Nephron (organoid): ENCODE results near the gene CDC14B.
A peak's percentile ranks its signal among the peaks of the same experiment; 100 is the strongest.

ENCODE experiments used
- H3K27ac Mint-ChIP-seq, 3 experiments: 2 replicates each; pipeline ENCODE4 v1.8.0; 2020; ENCODE audit warnings: mixed read lengths in 3 of 3, mild to moderate bottlenecking in 2 of 3, moderate library complexity in 1 of 3
- H3K27me3 Mint-ChIP-seq: 2 replicates; pipeline ENCODE4 v1.8.0; 2021; ENCODE audit warnings: low read depth, mild to moderate bottlenecking, moderate library complexity, mixed read lengths
- H3K36me3 Mint-ChIP-seq: 2 replicates; pipeline ENCODE4 v1.8.0; 2020; ENCODE audit warnings: low read depth, mixed read lengths
- H3K4me1 Mint-ChIP-seq: 2 replicates; pipeline ENCODE4 v1.8.0; 2020; ENCODE audit warnings: mixed read lengths
- H3K4me3 Mint-ChIP-seq, 3 experiments: 2 replicates each; pipeline ENCODE4 v1.8.0; 2020; ENCODE audit warnings: mild to moderate bottlenecking in 3 of 3, mixed read lengths in 3 of 3, moderate library complexity in 2 of 3
- H3K9me3 Mint-ChIP-seq: 2 replicates; pipeline ENCODE4 v1.8.0; 2020; ENCODE audit warnings: mixed read lengths
- CTCF ChIP-seq, 3 experiments: fragments of 200-600 bp; sonication (generic); IDR thresholded peaks; one replicate each; pipeline ENCODE4 v1.5.0; 2021; ENCODE audit warnings: antibody characterized with exemption in 3 of 3; ENCODE audit not compliant: unreplicated experiment in 3 of 3

The CDC14B gene

GRCh38 chr9:96663506-96664120 is 44.0 kb upstream of the CDC14B start:
- TF ChIP-seq CTCF (IDR thresholded peaks at IDR 0.05; ENCODE audit: unreplicated experiment in 3 of 3) = no peak
- Mint-ChIP-seq H3K36me3 (no peaks in the 10 kb centered on the region), H3K4me3 (no peak overlapping the region), H3K9me3 (no peaks in the 10 kb centered on the region), H3K27me3 (peaks cover 6% of the 10 kb centered on the region), H3K27ac (no peak overlapping the region), H3K4me1 (no peaks in the 10 kb centered on the region)

- no peak for TF ChIP-seq CTCF (IDR thresholded peaks at IDR 0.05; ENCODE audit: unreplicated experiment in 3 of 3)
- Mint-ChIP-seq H3K4me1 (no peaks in the 10 kb centered on the region), H3K36me3 (no peaks in the 10 kb centered on the region), H3K9me3 (no peaks in the 10 kb centered on the region), H3K27ac (no peak overlapping the region), H3K27me3 (peaks cover 10% of the 10 kb centered on the region), H3K4me3 (no peak overlapping the region)
Observed at GRCh38 chr9:96661711-96662110, 42.1 kb upstream of the CDC14B start.

GRCh38 chr9:96660692-96661248 is 41.1 kb upstream of the CDC14B start:
- H3K4me1 Mint-ChIP-seq = no peaks in the 10 kb centered on the region
- peaks cover 10% of the 10 kb centered on the region for H3K27me3 Mint-ChIP-seq
- H3K36me3 Mint-ChIP-seq = no peaks in the 10 kb centered on the region
- H3K27ac Mint-ChIP-seq = no peak overlapping the region
- H3K9me3 Mint-ChIP-seq = no peaks in the 10 kb centered on the region
- no peak for TF ChIP-seq CTCF (IDR thresholded peaks at IDR 0.05; ENCODE audit: unreplicated experiment in 3 of 3)
- H3K4me3 Mint-ChIP-seq = no peak overlapping the region

- no peaks in the 10 kb centered on the region for H3K9me3 Mint-ChIP-seq
- H3K27me3 Mint-ChIP-seq = peaks cover 9% of the 10 kb centered on the region
Observed at GRCh38 chr9:96655198-96655851, 35.7 kb upstream of the CDC14B start, which contains the start of gene PRXL2C. Gene PRXL2C, minus strand, starts transcription at chr9:96655317. Its CDS starts 36 bp downstream, at chr9:96655281.

GRCh38 chr9:96654450-96655197 is 35.0 kb upstream of the CDC14B start:
- peaks cover 8% of the 10 kb centered on the region for H3K36me3 Mint-ChIP-seq
- no peak for TF ChIP-seq CTCF (IDR thresholded peaks at IDR 0.05; ENCODE audit: unreplicated experiment in 3 of 3)
- peak overlapping the region; percentile 75 to 93 (median 82) for H3K27ac Mint-ChIP-seq
- H3K4me3 Mint-ChIP-seq = peak overlapping the region; percentile 87 to 90 (median 89)
- H3K4me1 Mint-ChIP-seq = peaks cover 6% of the 10 kb centered on the region
- H3K9me3 Mint-ChIP-seq = no peaks in the 10 kb centered on the region
- H3K27me3 Mint-ChIP-seq = peaks cover 9% of the 10 kb centered on the region

More at GRCh38 chr9:96655198-96655851, 35.7 kb upstream of the CDC14B start, which contains the start of gene PRXL2C:
- H3K27ac Mint-ChIP-seq = peak within 1 kb of the TSS; percentile 79 to 93 (median 89)
- H3K36me3 Mint-ChIP-seq = peaks cover 3% of the 10 kb centered on the region
- TF ChIP-seq CTCF (IDR thresholded peaks at IDR 0.05; ENCODE audit: unreplicated experiment in 3 of 3) = no peak
- peak within 1 kb of the TSS; percentile 88 to 93 (median 89) for H3K4me3 Mint-ChIP-seq
- no peaks in the 10 kb centered on the region for H3K4me1 Mint-ChIP-seq
